Hematopoietic multipotent progenitor cell treated with erythropoietin and hydrocortisone succinate and interleukin-3 and kit ligand, for 15 days (in vitro differentiated cells): ENCODE data around the gene ADRA2B.
"Not testable (repeated sequence)": the region's sequence is repeated elsewhere in the genome, so short reads cannot be mapped to it uniquely, and the experiment has no call there.

Experiments
- DNase-seq: peaks from one replicate; pipeline ENCODE4 v3.0.0-alpha.2; 2015; ENCODE audit warnings: low spot score

The ADRA2B gene

GRCh38 chr2:96069878-96070277 lies 46.5 kb downstream of the ADRA2B start:
- DNase-seq: not testable (repeated sequence)

DNA sequence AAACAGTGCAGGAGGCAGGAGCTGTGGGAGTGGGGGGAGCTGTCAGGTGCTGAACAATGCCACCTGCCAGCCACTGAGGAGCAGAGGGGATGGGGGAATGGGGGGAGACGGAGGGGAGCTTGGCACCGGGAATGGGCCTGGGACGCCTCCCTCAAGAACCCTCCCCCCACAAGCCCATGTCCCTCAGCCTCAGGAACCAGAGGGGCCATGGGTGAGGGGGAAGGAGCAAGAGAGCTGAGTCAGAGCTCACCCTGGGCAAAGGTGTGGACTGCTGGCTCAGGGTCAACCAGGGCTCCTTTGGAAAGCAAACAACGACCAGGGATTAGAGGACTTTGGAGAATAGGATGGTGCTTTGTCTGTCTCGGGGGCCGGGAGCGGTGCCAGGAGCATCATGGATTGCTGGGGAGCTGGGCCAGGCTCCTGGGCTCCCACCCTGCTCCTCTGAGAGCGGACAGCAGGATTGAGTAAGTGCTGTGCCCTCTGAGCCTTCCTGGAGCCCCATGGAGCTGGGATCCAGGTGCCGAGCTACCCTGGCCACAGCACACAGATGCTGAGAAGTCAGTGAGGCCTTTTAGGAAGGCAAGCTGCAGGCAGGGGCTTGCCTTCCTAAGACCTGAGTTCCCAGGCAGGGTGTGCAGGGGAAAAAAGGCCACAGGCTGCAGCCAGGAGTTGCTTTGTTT lies 48.3 kb downstream of the ADRA2B start:
- DNase-seq: not testable (repeated sequence)

DNA sequence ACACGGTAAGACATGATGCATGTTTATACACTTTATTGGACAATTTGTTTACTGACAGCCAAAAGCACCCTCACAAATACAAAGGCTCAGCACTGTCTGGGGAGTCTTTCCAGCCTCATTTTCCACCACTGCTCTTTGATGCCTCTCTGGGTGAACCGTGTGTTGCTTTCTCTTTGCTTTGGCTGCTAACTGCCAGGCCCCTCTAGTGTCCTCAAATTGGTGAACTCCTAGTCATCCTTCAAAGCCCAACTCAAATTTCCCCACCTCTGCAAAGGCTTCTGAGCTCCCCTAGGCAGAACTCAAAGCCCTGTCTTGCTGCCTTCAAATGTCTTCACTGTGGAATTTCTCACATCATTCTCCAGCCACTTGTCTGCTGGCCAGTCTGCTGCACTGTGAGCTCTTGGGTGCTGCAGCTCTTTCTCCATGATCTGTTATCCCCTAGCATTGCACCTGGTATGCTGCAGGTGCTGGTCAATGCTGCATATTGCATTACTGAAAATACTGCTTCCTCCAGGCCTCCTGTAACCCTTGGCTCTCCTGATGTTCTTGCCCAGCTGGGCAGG lies 49.2 kb downstream of the ADRA2B start:
- not testable (repeated sequence) for DNase-seq

GRCh38 chr2:96066511-96066910 lies 49.9 kb downstream of the ADRA2B start:
- DNase-seq: not testable (repeated sequence)

DNA sequence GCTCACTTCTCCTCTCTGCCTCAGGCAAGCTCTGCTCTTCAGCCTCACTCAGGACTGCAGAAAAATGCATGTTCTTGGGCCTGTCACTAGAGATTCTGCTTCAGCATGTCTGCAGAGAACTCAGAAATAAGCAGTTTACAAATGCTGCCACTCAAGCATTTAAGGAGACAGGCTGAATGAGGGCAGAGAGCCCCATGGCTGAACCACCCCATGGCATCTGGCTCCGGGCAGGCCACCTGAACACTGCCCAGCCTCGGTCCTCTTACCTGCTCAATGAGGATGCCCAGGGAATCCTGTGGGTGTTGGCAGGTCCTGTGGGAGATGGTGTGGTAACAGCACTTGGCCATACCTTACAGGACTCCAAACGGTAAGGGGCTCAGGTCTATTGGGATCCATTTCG lies 50.4 kb downstream of the ADRA2B start:
- DNase-seq: not testable (repeated sequence)

GRCh38 chr2:96065381-96065930 lies 50.9 kb downstream of the ADRA2B start:
- DNase-seq: no peak

DNA sequence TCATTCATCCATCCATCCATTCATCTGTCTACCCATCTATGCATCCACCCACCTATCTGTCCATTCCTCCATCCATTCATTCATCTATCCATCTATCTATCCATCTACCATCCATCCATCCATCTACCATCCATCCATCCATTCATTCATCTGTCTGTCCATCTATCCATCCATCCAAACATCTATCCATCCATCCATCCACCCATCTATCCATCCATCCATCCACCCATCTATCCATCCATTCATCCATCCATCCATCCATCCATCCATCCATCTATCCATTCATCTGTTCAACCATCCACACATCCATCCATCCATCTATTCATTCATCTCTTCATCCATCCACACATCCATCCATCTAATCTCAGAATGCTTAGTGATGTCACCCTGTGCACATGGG lies 51.6 kb downstream of the ADRA2B start:
- DNase-seq: not testable (repeated sequence)

GRCh38 chr2:96064047-96064675 lies 52.2 kb downstream of the ADRA2B start:
- DNase-seq: not testable (repeated sequence)

DNA sequence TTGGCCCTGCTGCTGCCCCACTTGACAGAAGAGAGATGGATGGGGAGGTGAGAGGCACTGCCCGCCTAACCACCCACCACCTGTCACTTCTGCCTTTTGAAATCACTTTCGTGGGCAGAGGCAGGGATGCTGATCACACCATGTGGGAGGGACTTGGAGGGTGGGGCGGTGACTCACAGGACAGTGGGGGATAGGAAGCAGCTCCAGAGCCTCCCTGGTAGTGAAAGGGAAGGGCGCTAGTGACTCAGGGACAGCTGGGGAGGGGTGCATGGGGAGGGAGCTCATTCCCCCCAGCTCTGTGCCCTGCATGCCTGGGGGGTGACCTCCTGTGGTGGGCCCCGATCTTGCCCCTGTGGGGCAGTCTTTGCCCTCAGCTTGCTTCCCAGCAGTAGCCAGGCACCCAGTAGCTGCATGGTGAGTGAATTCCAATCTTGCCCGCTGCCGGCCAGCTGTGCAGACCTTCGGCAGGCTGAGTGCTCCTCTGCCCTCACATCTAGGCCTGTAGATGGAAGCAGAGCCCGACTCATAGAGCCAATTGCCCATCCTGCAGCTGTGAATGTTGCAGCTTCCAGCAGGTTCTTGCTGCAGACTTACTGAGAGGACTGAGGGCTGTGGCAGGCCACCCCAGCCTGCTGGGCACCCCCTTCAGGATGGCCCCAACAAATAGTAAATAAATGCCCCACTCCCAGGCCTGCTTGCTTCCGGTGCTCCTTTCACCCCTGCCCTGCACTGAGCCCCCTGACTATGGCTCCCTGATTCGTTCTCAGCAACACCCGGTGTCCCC lies 53.1 kb downstream of the ADRA2B start:
- not testable (repeated sequence) for DNase-seq
